ENCODE results near the gene TOP1. TPM values are rescaled to one million over a fixed set of nuclear protein-coding genes. Genes with fewer than 3 reads are reported as not detected.
A peak's percentile ranks its signal among the peaks of the same experiment; 100 is the strongest.

TOP1 gene
- total and polyA plus RNA-seq, 2 donors from 2014 or later = 23.4 to 49.9 TPM

GRCh38 chr20:41047975-41048305, 19.3 kb downstream of the TOP1 start:
- no peak for FAIRE-seq
- intact Hi-C loops (cut with DNase I) = no loop called here
- peak overlapping the region; percentile 29 to 35 for H3K27ac ChIP-seq (ENCODE audit: low read depth in 2 of 2, low read length in 2 of 2)
- no peaks in the 10 kb centered on the region for H3K9me3 ChIP-seq (ENCODE audit: control insufficient read depth in 2 of 3, insufficient read depth in 1 of 3, low read length in 3 of 3)
- peaks cover 2 to 48% (median 40%) of the 10 kb centered on the region in 3 donors for H3K4me1 ChIP-seq (ENCODE audit: control insufficient read depth in 2 of 3, insufficient read depth in 2 of 3, low read depth in 1 of 3, low read length in 3 of 3)
- H3K36me3 ChIP-seq (ENCODE audit: control insufficient read depth in 2 of 3, insufficient read depth in 3 of 3, low read length in 3 of 3) = no peaks in the 10 kb centered on the region
- H3K27me3 ChIP-seq (ENCODE audit: control insufficient read depth, insufficient read depth, low read length) = no peaks in the 10 kb centered on the region
- no peak for DNase-seq
- peak overlapping the region in 2 of 3 donors; percentile 22 to 49 for H3K4me3 ChIP-seq (ENCODE audit: low read length in 3 of 3)
- TF ChIP-seq CTCF (IDR thresholded peaks at IDR 0.05; ENCODE audit: borderline replicate concordance, extremely low read depth, insufficient read depth) = no peak
- H3K9ac ChIP-seq (ENCODE audit: low read length in 3 of 3) = peak overlapping the region in 1 of 3 donors; percentile 36

GRCh38 chr20:41048461-41049301, 20.1 kb downstream of the TOP1 start:
- Histone ChIP-seq H3K27ac (ENCODE audit: low read depth in 2 of 2, low read length in 2 of 2) (peak overlapping the region in 1 of 2 donors; percentile 23), H3K36me3 (ENCODE audit: control insufficient read depth in 2 of 3, insufficient read depth in 3 of 3, low read length in 3 of 3) (no peaks in the 10 kb centered on the region), H3K4me3 (ENCODE audit: low read length in 3 of 3) (peak overlapping the region in 2 of 3 donors; percentile 22 to 49), H3K4me1 (ENCODE audit: control insufficient read depth in 2 of 3, insufficient read depth in 2 of 3, low read depth in 1 of 3, low read length in 3 of 3) (peaks cover 2 to 48% (median 45%) of the 10 kb centered on the region in 3 donors), H3K9ac (ENCODE audit: low read length in 3 of 3) (peak overlapping the region in 2 of 3 donors; percentile 0 to 17), H3K9me3 (ENCODE audit: control insufficient read depth in 2 of 3, insufficient read depth in 1 of 3, low read length in 3 of 3) (no peaks in the 10 kb centered on the region), H3K27me3 (ENCODE audit: control insufficient read depth, insufficient read depth, low read length) (no peaks in the 10 kb centered on the region)
- DNase-seq (peak in 2 of 5 donors; percentile 66 to 69), FAIRE-seq (no peak)
- no peak for TF ChIP-seq CTCF (IDR thresholded peaks at IDR 0.05; ENCODE audit: borderline replicate concordance, extremely low read depth, insufficient read depth)
- intact Hi-C loops (cut with DNase I) = no loop called here

GRCh38 chr20:41049451-41049850, 20.8 kb downstream of the TOP1 start:
- intact Hi-C loops (cut with DNase I) = no loop called here
- no peak for FAIRE-seq
- DNase-seq = no peak
- Histone ChIP-seq H3K9me3 (ENCODE audit: control insufficient read depth in 2 of 3, insufficient read depth in 1 of 3, low read length in 3 of 3) (no peaks in the 10 kb centered on the region), H3K4me3 (ENCODE audit: low read length in 3 of 3) (no peak overlapping the region), H3K27ac (ENCODE audit: low read depth in 2 of 2, low read length in 2 of 2) (no peak overlapping the region), H3K9ac (ENCODE audit: low read length in 3 of 3) (no peak overlapping the region), H3K27me3 (ENCODE audit: control insufficient read depth, insufficient read depth, low read length) (no peaks in the 10 kb centered on the region), H3K4me1 (ENCODE audit: control insufficient read depth in 2 of 3, insufficient read depth in 2 of 3, low read depth in 1 of 3, low read length in 3 of 3) (peaks cover 2 to 50% (median 45%) of the 10 kb centered on the region in 3 donors), H3K36me3 (ENCODE audit: control insufficient read depth in 2 of 3, insufficient read depth in 3 of 3, low read length in 3 of 3) (no peaks in the 10 kb centered on the region)
- no peak for TF ChIP-seq CTCF (IDR thresholded peaks at IDR 0.05; ENCODE audit: borderline replicate concordance, extremely low read depth, insufficient read depth)
